OCI-LY7 (cell line): ENCODE results near the gene SAPCD2.

Experiments
- CTCF ChIP-seq: fragments of 200-600 bp; sonication (generic); conservative IDR thresholded peaks from 2 replicates; pipeline ENCODE4 v1.5.1; 2014; ENCODE audit warnings: mild to moderate bottlenecking, antibody characterized with exemption, low read length, moderate library complexity, mixed read lengths
- EZH2phosphoT487 ChIP-seq: fragments of 200-600 bp; sonication (generic); IDR thresholded peaks from 2 replicates; pipeline ENCODE4 v1.6.1; 2018; ENCODE audit warnings: low read depth, borderline replicate concordance, mild to moderate bottlenecking, mixed run types, antibody characterized with exemption, low read length, moderate library complexity, mixed read lengths

- TF ChIP-seq CTCF (no peak), EZH2phosphoT487 (no peak)
These were observed 43.9 kb upstream of the SAPCD2 start for GRCh38 chr9:137114220-137114612.
